Measurements from ENCODE around the gene RASSF1. TPM values are rescaled to one million over a fixed set of nuclear protein-coding genes. Genes with fewer than 3 reads are reported as not detected.

Gene RASSF1
- total and polyA plus RNA-seq, 2 of the 13 experiments (the other 11 are each of a cell fraction or from before 2014, with no cell fraction given), result 10.2 to 27.5 TPM

GRCh38 chr3:50302095-50303012, 38.3 kb downstream of the RASSF1 start (continued):
- TF ChIP-seq JUNB (CRISPR knock-in tag; IDR thresholded peaks at IDR 0.05; ENCODE audit: borderline replicate concordance) (0 out of 2 replicates have a peak, but pooled peaks have one; percentile 15), RAD21 (CRISPR knock-in tag; IDR thresholded peaks at IDR 0.05) (no peak), XRCC5 (optimal IDR thresholded peaks at IDR 0.05; ENCODE audit: low read length) (peak; percentile 6), PLRG1 (conservative IDR thresholded peaks at IDR 0.05) (no peak), KDM5A (IDR thresholded peaks at IDR 0.05; ENCODE audit: borderline replicate concordance, low read length) (peak; percentile 20; the same call in 1 of the 2 replicates), TEAD3 (CRISPR knock-in tag; optimal IDR thresholded peaks at IDR 0.05; ENCODE audit: borderline replicate concordance) (peak; percentile 2), ZFY (CRISPR knock-in tag; IDR thresholded peaks at IDR 0.05) (no peak), MTA1 (CRISPR knock-in tag; IDR thresholded peaks at IDR 0.05; ENCODE audit: borderline replicate concordance) (peak; percentile 44; the same call in 1 of the 2 replicates), POLR2A (IDR thresholded peaks at IDR 0.05; ENCODE audit: insufficient read depth in 1 of 2, low read depth in 2 of 2, low read length in 2 of 2) (peak in 1 of 2 experiments; percentile 5; a peak in 1 of 4 replicates), TBX3 (IDR thresholded peaks at IDR 0.05; ENCODE audit: borderline replicate concordance) (no peak), RXRA (CRISPR knock-in tag; IDR thresholded peaks at IDR 0.05) (peak; percentile 8; the same call in 1 of the 2 replicates), ATF7 (IDR thresholded peaks at IDR 0.05) (no peak), ATF7 (CRISPR knock-in tag; IDR thresholded peaks at IDR 0.05) (no peak), ZNF558 (CRISPR knock-in tag; IDR thresholded peaks at IDR 0.05; ENCODE audit: borderline replicate concordance) (peak; percentile 8; the same call in 1 of the 2 replicates), FOSL1 (CRISPR knock-in tag; IDR thresholded peaks at IDR 0.05; ENCODE audit: borderline replicate concordance) (0 out of 2 replicates have a peak, but pooled peaks have one; percentile 15), BATF2 (CRISPR knock-in tag; IDR thresholded peaks at IDR 0.05) (0 out of 2 replicates have a peak, but pooled peaks have one; percentile 25), ZNF264 (CRISPR knock-in tag; IDR thresholded peaks at IDR 0.05) (peak; percentile 48; the same call in 1 of the 2 replicates), ATF7-NPFF (CRISPR knock-in tag; IDR thresholded peaks at IDR 0.05; ENCODE audit: low read depth) (0 out of 2 replicates have a peak, but pooled peaks have one; percentile 71), MYPOP (CRISPR knock-in tag; IDR thresholded peaks at IDR 0.05) (peak; percentile 19; the same call in 1 of the 2 replicates), ZNF484 (CRISPR knock-in tag; IDR thresholded peaks at IDR 0.05; ENCODE audit: borderline replicate concordance, low read depth) (0 out of 2 replicates have a peak, but pooled peaks have one; percentile 9), YEATS2 (CRISPR knock-in tag; IDR thresholded peaks at IDR 0.05; ENCODE audit: borderline replicate concordance) (no peak), ZNF747 (CRISPR knock-in tag; IDR thresholded peaks at IDR 0.05; ENCODE audit: borderline replicate concordance) (no peak; the same call in 1 of the 2 replicates), NFATC3 (CRISPR knock-in tag; IDR thresholded peaks at IDR 0.05) (0 out of 2 replicates have a peak, but pooled peaks have one; percentile 34), AHR (CRISPR knock-in tag; IDR thresholded peaks at IDR 0.05) (0 out of 2 replicates have a peak, but pooled peaks have one; percentile 25), SALL2 (CRISPR knock-in tag; IDR thresholded peaks at IDR 0.05) (peak; percentile 13; the same call in 1 of the 2 replicates), SMAD1 (CRISPR knock-in tag; IDR thresholded peaks at IDR 0.05; ENCODE audit: borderline replicate concordance, low read depth) (peak; percentile 62; the same call in 1 of the 2 replicates), TFAP4 (IDR thresholded peaks at IDR 0.05; ENCODE audit: borderline replicate concordance, low read depth) (0 out of 2 replicates have a peak, but pooled peaks have one; percentile 6), ZNF883 (CRISPR knock-in tag; IDR thresholded peaks at IDR 0.05; ENCODE audit: not compliant biosample characterization) (no peak)
